Activated CD4-positive, alpha-beta T cell treated with anti-CD3 and anti-CD28 coated beads for 36 hours (primary cell): ENCODE measurements around the gene EPN1. TPM values are rescaled to one million over a fixed set of nuclear protein-coding genes. Genes with fewer than 3 reads are reported as not detected.
"Not testable (repeated sequence)": the region's sequence is repeated elsewhere in the genome, so short reads cannot be mapped to it uniquely, and the experiment has no call there.

Experiments
- ATAC-seq: fragments of 200-7000 bp; cut with Tn5 transposase; one replicate; pipeline ENCODE4 v1.10.0; 2021; ENCODE audit warnings: mild to moderate bottlenecking, moderate library complexity
- CTCF ChIA-PET: fragments of 350-600 bp; sonication (Branson Sonifier 250); formaldehyde crosslinking; loops from one replicate; lab custom pipeline; 2021; ENCODE audit warnings: antibody characterized with exemption; lab: Charles Lee
- POLR2A ChIA-PET: fragments of 350-600 bp; sonication (Branson Sonifier 250); formaldehyde crosslinking; loops from one replicate; lab custom pipeline; 2021; ENCODE audit warnings: antibody characterized with exemption, inconsistent platforms; lab: Charles Lee
- DNase-seq: peaks from one replicate; pipeline ENCODE4 v3.0.0-alpha.2; 2020
- H3K27ac Mint-ChIP-seq: one replicate; pipeline ENCODE4 v1.8.0; 2021; ENCODE audit warnings: mixed read lengths
- H3K27me3 Mint-ChIP-seq: one replicate; pipeline ENCODE4 v1.8.0; 2021; ENCODE audit warnings: mixed read lengths
- H3K36me3 Mint-ChIP-seq: one replicate; pipeline ENCODE4 v1.8.0; 2021; ENCODE audit warnings: low read depth, mixed read lengths
- H3K4me1 Mint-ChIP-seq: one replicate; pipeline ENCODE4 v1.8.0; 2021; ENCODE audit warnings: mixed read lengths
- H3K4me3 Mint-ChIP-seq: one replicate; pipeline ENCODE4 v1.8.0; 2021; ENCODE audit warnings: mild to moderate bottlenecking, moderate library complexity, mixed read lengths
- H3K9me3 Mint-ChIP-seq: one replicate; pipeline ENCODE4 v1.8.0; 2021; ENCODE audit warnings: low read depth, mixed read lengths
- intact Hi-C, 2 experiments: fragments of 100-400 bp; cut with DNase I in 1 of 2; cut with micrococcal nuclease in 1 of 2; formaldehyde crosslinking; loops; one replicate each; pipeline versions ENCODE4 v1.14.2 to v1.15.1; 2022 to 2024; cut with DNase I, micrococcal nuclease
- total RNA-seq, 2 experiments: library from RNA; stranded (reverse); gene quantifications; one replicate each; pipeline ENCODE4 v1.2.3, GENCODE V29; 2021

EPN1 gene
- total RNA-seq, 2 experiments from 2014 or later: 32.5 to 37.1 TPM

DNA sequence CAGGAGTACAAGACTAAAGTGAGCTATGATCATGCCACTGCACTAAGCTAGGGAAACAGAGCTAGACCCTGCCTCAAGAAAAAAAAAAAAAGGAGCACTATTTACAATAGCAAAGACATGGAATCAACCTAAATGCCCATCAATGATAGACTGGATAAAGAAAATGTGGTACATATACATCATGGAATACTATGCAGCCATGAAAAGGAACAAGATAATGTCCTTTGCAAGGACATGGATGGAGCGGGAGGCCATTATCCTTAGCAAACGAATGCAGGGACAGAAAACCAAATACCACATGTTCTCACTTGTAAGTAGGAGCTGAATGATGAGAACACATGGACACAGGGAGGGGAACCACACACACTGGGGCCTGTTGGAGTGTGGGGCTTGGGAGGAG, 55.4 kb downstream of the EPN1 start:
- H3K27me3 Mint-ChIP-seq, H3K36me3 Mint-ChIP-seq, H3K27ac Mint-ChIP-seq, H3K9me3 Mint-ChIP-seq, H3K4me1 Mint-ChIP-seq, H3K4me3 Mint-ChIP-seq, intact Hi-C loops, ATAC-seq, DNase-seq, POLR2A ChIA-PET: not testable (repeated sequence)
- CTCF ChIA-PET: interaction anchor here (0.6 kb wide), 2 partner anchors 108 to 633 kb away, joined by 3 read pairs; no protein-coding TSS in a partner anchor

DNA sequence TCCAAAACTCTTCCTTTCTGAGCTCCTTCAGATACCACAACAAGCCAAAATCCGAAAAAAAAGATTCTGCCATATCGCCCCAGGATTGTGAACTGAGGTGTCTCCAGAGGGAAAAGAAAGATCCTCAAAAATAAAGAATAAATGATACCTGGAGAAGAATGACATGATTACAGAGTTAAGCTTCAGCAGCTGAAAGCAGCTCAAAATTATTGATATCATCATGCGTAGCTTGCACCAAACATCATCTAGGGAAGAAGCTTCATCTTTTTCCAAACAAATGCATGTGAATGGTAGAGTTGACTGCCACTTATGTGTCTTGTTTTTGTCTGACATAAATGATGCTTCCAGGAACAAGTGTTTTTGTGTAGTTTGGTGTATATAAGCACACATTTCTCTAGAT, 63.3 kb downstream of the EPN1 start, which contains the start of gene NLRP9:
TSS of gene NLRP9 (minus strand) at position 101 of the 400 bp plus-strand sequence. CDS start at position 73, 28 bp downstream.
- intact Hi-C loops: no loop called here
- peaks cover 6% of the 10 kb centered on the region for H3K27me3 Mint-ChIP-seq
- no peak within 1 kb of the TSS for H3K27ac Mint-ChIP-seq
- H3K36me3 Mint-ChIP-seq: no peaks in the 10 kb centered on the region
- no peak within 1 kb of the TSS for H3K4me3 Mint-ChIP-seq
- H3K9me3 Mint-ChIP-seq: no peaks in the 10 kb centered on the region
- DNase-seq (no peak), ATAC-seq (no peak)
- CTCF ChIA-PET: interaction anchor here (0.6 kb wide), 1 partner anchor 12 kb away, joined by 3 read pairs; no protein-coding TSS in a partner anchor
- no peaks in the 10 kb centered on the region for H3K4me1 Mint-ChIP-seq
- POLR2A ChIA-PET: no interaction called here

DNA sequence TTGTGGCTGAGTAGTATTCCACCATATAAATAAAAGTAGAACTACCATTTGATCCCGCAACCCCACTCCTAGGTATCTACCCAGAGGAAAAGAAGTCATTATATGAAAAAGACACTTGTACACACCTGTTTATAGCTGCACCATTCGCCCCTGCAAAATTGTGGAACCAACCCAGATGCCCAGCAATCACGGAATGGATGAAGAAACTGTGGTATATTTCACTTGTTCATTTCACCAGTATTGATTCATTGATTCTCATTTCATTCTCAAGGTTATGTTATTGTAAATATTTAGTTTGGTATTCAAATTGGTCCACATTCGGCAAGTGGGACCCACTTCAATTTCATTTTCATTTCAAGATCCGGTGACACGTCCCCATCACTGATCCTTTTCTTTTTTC, 75.7 kb downstream of the EPN1 start:
- Mint-ChIP-seq H3K4me1 (no peaks in the 10 kb centered on the region), H3K4me3 (no peak overlapping the region), H3K9me3 (no peaks in the 10 kb centered on the region), H3K27me3 (peaks cover 6% of the 10 kb centered on the region), H3K36me3 (no peaks in the 10 kb centered on the region), H3K27ac (no peak overlapping the region)
- no peak for DNase-seq
- ATAC-seq: no peak
- intact Hi-C loops: no loop called here
- ChIA-PET CTCF (interaction anchor here (1.1 kb wide), 1 partner anchor 12 kb away, joined by 3 read pairs; no protein-coding TSS in a partner anchor), POLR2A (no interaction called here)

DNA sequence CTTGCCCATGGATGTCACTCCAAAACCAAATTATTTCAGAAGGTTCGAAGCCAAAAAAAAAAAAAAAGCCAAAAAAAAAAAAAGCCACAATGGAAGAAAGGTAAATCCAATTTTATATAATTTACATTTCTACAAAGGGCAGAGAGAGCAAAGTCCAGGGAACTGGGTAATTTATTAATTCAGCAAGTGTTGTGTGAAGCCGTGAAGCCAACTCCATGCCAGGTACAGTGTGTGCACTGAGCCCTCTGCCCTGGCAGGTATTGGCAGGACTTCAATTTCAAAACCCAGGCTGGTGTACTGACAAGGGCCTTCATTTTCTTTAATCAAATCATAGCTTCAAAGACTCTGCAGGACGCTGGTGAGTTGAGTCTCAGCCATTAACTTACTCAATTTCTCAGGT, 78.4 kb downstream of the EPN1 start:
- intact Hi-C loops: no loop called here
- no peaks in the 10 kb centered on the region for H3K9me3 Mint-ChIP-seq
- no peak overlapping the region for H3K27ac Mint-ChIP-seq
- H3K27me3 Mint-ChIP-seq: peaks cover 2% of the 10 kb centered on the region
- ChIA-PET CTCF (no interaction called here), POLR2A (no interaction called here)
- H3K36me3 Mint-ChIP-seq: no peaks in the 10 kb centered on the region
- ATAC-seq (no peak), DNase-seq (no peak)
- H3K4me3 Mint-ChIP-seq: no peak overlapping the region
- no peaks in the 10 kb centered on the region for H3K4me1 Mint-ChIP-seq

DNA sequence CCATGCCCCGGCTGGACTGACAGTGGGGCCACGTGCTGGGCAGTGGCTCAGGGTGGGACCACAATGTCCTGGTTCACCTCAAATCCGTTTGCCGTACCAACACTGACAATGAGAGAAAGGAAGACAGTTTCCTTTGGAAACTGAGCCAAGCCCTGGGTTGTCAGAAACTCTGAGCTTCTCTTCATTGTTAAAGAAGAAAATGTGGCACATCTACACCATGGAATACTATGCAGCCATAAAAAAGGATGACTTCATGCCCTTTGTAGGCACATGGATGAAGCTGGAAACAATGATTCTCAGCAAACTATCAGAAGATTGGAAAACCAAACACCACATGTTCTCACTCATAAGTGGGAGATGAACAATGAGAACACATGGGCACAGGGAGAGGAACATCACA, 81.8 kb downstream of the EPN1 start:
- ATAC-seq, H3K27ac Mint-ChIP-seq, H3K27me3 Mint-ChIP-seq, H3K4me3 Mint-ChIP-seq, DNase-seq, H3K36me3 Mint-ChIP-seq, H3K4me1 Mint-ChIP-seq, CTCF ChIA-PET, POLR2A ChIA-PET, H3K9me3 Mint-ChIP-seq, intact Hi-C loops: not testable (repeated sequence)

DNA sequence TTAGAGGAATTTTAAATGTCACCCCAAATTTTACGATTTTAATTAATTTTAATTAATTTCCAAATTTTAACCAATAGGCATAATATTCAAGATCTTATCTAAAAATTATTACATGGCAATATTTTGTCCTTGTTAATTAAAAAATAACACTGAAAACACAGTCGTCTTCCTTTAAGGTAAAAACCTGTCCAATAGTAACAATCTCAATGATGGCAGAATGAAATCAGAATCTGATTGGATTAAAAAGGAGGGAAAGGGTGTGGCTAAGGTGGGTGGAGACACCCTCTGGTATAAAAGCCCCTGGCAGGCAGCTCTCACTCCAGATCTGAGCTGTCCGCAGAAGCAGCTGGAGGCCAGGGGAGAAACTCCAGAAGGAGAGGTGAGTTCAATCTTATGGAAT, 83.8 kb downstream of the EPN1 start, which contains the start of gene RFPL4A:
TSS of gene RFPL4A (plus strand) at position 301 of the 400 bp plus-strand sequence. CDS start 2,704 bp downstream, outside the sequence.
- H3K4me1 Mint-ChIP-seq, DNase-seq, H3K4me3 Mint-ChIP-seq, H3K27me3 Mint-ChIP-seq, H3K36me3 Mint-ChIP-seq, H3K27ac Mint-ChIP-seq, CTCF ChIA-PET, POLR2A ChIA-PET, intact Hi-C loops, ATAC-seq, H3K9me3 Mint-ChIP-seq: not testable (repeated sequence)

Other genes starting within 250 kb of the EPN1 start
- gene SHISA7, start 231.9 kb upstream of the EPN1 start, total RNA-seq: not detected
- 10 to 100 TPM; 24.3 to 28.0 TPM for gene ISOC2, start 213.6 kb upstream of the EPN1 start, total RNA-seq
- gene C19orf85, start 210.5 kb upstream of the EPN1 start, total RNA-seq: not detected
- gene ZNF628, start 198.6 kb upstream of the EPN1 start, total RNA-seq: 1 to 10 TPM; 5.6 to 6.8 TPM
- gene NAT14, start 190.0 kb upstream of the EPN1 start, total RNA-seq: 10 to 100 TPM in 1 of 2 experiments, 1 to 10 TPM in 1; 8.2 to 14.8 TPM
- gene SSC5D, start 186.8 kb upstream of the EPN1 start, total RNA-seq: under 1 TPM; 0.32 to 0.34 TPM
- gene SBK2, start 138.1 kb upstream of the EPN1 start, total RNA-seq: not detected
- not detected for gene SBK3, start 129.7 kb upstream of the EPN1 start, total RNA-seq
- gene ZNF579, start 94.4 kb upstream of the EPN1 start, total RNA-seq: 1 to 10 TPM; 7.2 to 7.5 TPM
- gene FIZ1, start 75.7 kb upstream of the EPN1 start, total RNA-seq: 10 to 100 TPM; 13.6 to 14.7 TPM
- 10 to 100 TPM; 16.2 to 18.6 TPM for gene ZNF524, start 74.9 kb upstream of the EPN1 start, total RNA-seq
- gene ZNF865, start 69.6 kb upstream of the EPN1 start, total RNA-seq: 10 to 100 TPM; 11.4 to 12.1 TPM
- gene ZNF784, start 50.7 kb upstream of the EPN1 start, total RNA-seq: 1 to 10 TPM; 3.2 to 4.3 TPM
- gene ZNF580, start 34.2 kb upstream of the EPN1 start, total RNA-seq: 10 to 100 TPM; 24.2 to 35.6 TPM
- 10 to 100 TPM; 18.9 to 26.9 TPM for gene ZNF581, start 31.6 kb upstream of the EPN1 start, total RNA-seq
- gene CCDC106, start 27.0 kb upstream of the EPN1 start, total RNA-seq: 1 to 10 TPM; 6.2 to 6.3 TPM
- 100 to 1,000 TPM; 252 to 292 TPM for gene U2AF2, start 20.2 kb upstream of the EPN1 start, total RNA-seq
- gene NLRP9, start 63.2 kb downstream of the EPN1 start, total RNA-seq: not detected
- not detected for gene RFPL4A, start 83.9 kb downstream of the EPN1 start, total RNA-seq
- gene RFPL4AL1, start 93.9 kb downstream of the EPN1 start, total RNA-seq: not detected
- under 1 TPM; 0.05 TPM for gene NLRP11, start 156.8 kb downstream of the EPN1 start, total RNA-seq
- gene NLRP4, start 161.3 kb downstream of the EPN1 start, total RNA-seq: not detected